Cardiac muscle cell (in vitro differentiated cells and primary cell): ENCODE measurements around the gene PELI3. TPM values are rescaled to one million over a fixed set of nuclear protein-coding genes. Genes with fewer than 3 reads are reported as not detected.

Source experiments
- DNase-seq, 2 donors: peaks; one replicate each; pipeline versions ENCODE4 v3.0.0 to v3.0.0-alpha.2; 2010 to 2017; ENCODE audit warnings: low read depth in 1 of 2, low spot score in 1 of 2
- H3K27ac ChIP-seq: fragments of 200-600 bp; sonication (generic); 2 replicates; pipeline ENCODE4 v1.5.1; 2016
- H3K27me3 ChIP-seq: fragments of 200-600 bp; sonication (generic); 2 replicates; pipeline ENCODE4 v1.6.0; 2016; ENCODE audit warnings: control low read depth
- H3K36me3 ChIP-seq: fragments of 200-600 bp; sonication (generic); 2 replicates; pipeline ENCODE4 v1.5.1; 2016; ENCODE audit warnings: control low read depth
- H3K4me1 ChIP-seq: fragments of 200-600 bp; sonication (generic); 2 replicates; pipeline ENCODE4 v1.8.1; 2017; ENCODE audit warnings: low read depth, mild to moderate bottlenecking, mixed run types
- H3K4me3 ChIP-seq: fragments of 200-600 bp; sonication (generic); 2 replicates; pipeline ENCODE4 v1.5.1; 2016; ENCODE audit warnings: mild to moderate bottlenecking
- H3K9me3 ChIP-seq: fragments of 200-600 bp; sonication (generic); 2 replicates; pipeline ENCODE4 v1.5.1; 2017; ENCODE audit warnings: low read depth, mild to moderate bottlenecking, control low read depth
- CTCF ChIP-seq: IDR thresholded peaks from 2 replicates; pipeline ENCODE4 v1.5.1; 2012; ENCODE audit warnings: low read depth, mild to moderate bottlenecking, low read length
- polyA plus RNA-seq: library from polyadenylated mRNA; unstranded; fragments of >200 nt; fragmentation: Nextera tagmentation; extraction: Ambion mirVana; gene quantifications from 2 replicates; pipeline ENCODE4 v1.2.1, GENCODE V29; 2016
- total RNA-seq: library from RNA; depleted of rRNA; stranded (reverse); fragments of >200 nt; gene quantifications from 2 replicates; pipeline ENCODE4 v1.2.3, GENCODE V29; 2016

Gene PELI3
- total and polyA plus RNA-seq, 2 experiments from 2014 or later = 16.4 to 30.9 TPM

- Histone ChIP-seq H3K36me3 (no peaks in the 10 kb centered on the region), H3K4me3 (no peak overlapping the region), H3K4me1 (no peaks in the 10 kb centered on the region), H3K27ac (no peak overlapping the region), H3K27me3 (no peaks in the 10 kb centered on the region), H3K9me3 (no peaks in the 10 kb centered on the region)
- peak; percentile 11 for TF ChIP-seq CTCF
- DNase-seq = no peak
These were observed 28.7 kb downstream of the PELI3 start for GRCh38 chr11:66495401-66495854.

GRCh38 chr11:66497206-66497605, 30.5 kb downstream of the PELI3 start:
- no peak for DNase-seq

GRCh38 chr11:66498506-66498905, 31.8 kb downstream of the PELI3 start:
- Histone ChIP-seq H3K4me1 (no peaks in the 10 kb centered on the region), H3K4me3 (no peak overlapping the region), H3K9me3 (no peaks in the 10 kb centered on the region), H3K27me3 (no peaks in the 10 kb centered on the region), H3K27ac (no peak overlapping the region), H3K36me3 (no peaks in the 10 kb centered on the region)
- no peak for DNase-seq
- no peak for TF ChIP-seq CTCF

More at GRCh38 chr11:66497206-66497605, 30.5 kb downstream of the PELI3 start:
- Histone ChIP-seq H3K27me3 (no peaks in the 10 kb centered on the region), H3K4me3 (no peak overlapping the region), H3K36me3 (no peaks in the 10 kb centered on the region), H3K4me1 (no peaks in the 10 kb centered on the region), H3K9me3 (no peaks in the 10 kb centered on the region), H3K27ac (no peak overlapping the region)
- no peak for TF ChIP-seq CTCF

- Histone ChIP-seq H3K36me3 (no peaks in the 10 kb centered on the region), H3K4me1 (peaks cover 13% of the 10 kb centered on the region), H3K27me3 (no peaks in the 10 kb centered on the region), H3K27ac (no peak overlapping the region), H3K9me3 (no peaks in the 10 kb centered on the region), H3K4me3 (no peak overlapping the region)
- TF ChIP-seq CTCF = no peak
- no peak for DNase-seq
These were observed 38.6 kb downstream of the PELI3 start for GRCh38 chr11:66505276-66505816.

- no peak overlapping the region for H3K4me3 ChIP-seq
- no peaks in the 10 kb centered on the region for H3K9me3 ChIP-seq
- peaks cover 6% of the 10 kb centered on the region for H3K36me3 ChIP-seq
- H3K27me3 ChIP-seq = no peaks in the 10 kb centered on the region
- peak in 1 of 2 donors; percentile 49 for DNase-seq
- peak overlapping the region; percentile 60 for H3K27ac ChIP-seq
- TF ChIP-seq CTCF = no peak
- peaks cover 13% of the 10 kb centered on the region for H3K4me1 ChIP-seq
These were observed 42.4 kb downstream of the PELI3 start for GRCh38 chr11:66509131-66509561.
